HG03196 (cell line): ENCODE data around the gene IFT20.

Source experiments
- ATAC-seq: cut with Tn5 transposase; IDR thresholded peaks from one replicate; pipeline ENCODE4 v1.9.1; 2021; ENCODE audit not compliant: unreplicated experiment

The IFT20 gene

GRCh38 chr17:28338056-28338768, 2.9 kb upstream of the IFT20 start:
- no peak for ATAC-seq

- no peak for ATAC-seq
These were observed 943 bp upstream of the IFT20 start for GRCh38 chr17:28335959-28336871.

GRCh38 chr17:28334666-28335200, 539 bp downstream of the IFT20 start:
- ATAC-seq = peak; percentile 1

- no peak for ATAC-seq
These were observed 1.1 kb downstream of the IFT20 start for GRCh38 chr17:28334171-28334570.

GRCh38 chr17:28333083-28333746, 2.1 kb downstream of the IFT20 start:
- no peak for ATAC-seq

- no peak for ATAC-seq
These were observed 3.3 kb downstream of the IFT20 start for GRCh38 chr17:28331891-28332420.

- no peak for ATAC-seq
These were observed 4.6 kb downstream of the IFT20 start for GRCh38 chr17:28330671-28331070.

GRCh38 chr17:28328325-28328724, 6.9 kb downstream of the IFT20 start:
- no peak for ATAC-seq

GRCh38 chr17:28327709-28328108, 7.6 kb downstream of the IFT20 start:
- ATAC-seq = no peak

- no peak for ATAC-seq
These were observed 8.2 kb downstream of the IFT20 start for GRCh38 chr17:28327031-28327607.

GRCh38 chr17:28326114-28326513, 9.2 kb downstream of the IFT20 start:
- no peak for ATAC-seq

GRCh38 chr17:28325211-28325610, 10.1 kb downstream of the IFT20 start:
- ATAC-seq = no peak

GRCh38 chr17:28324781-28325180, 10.5 kb downstream of the IFT20 start:
- no peak for ATAC-seq

GRCh38 chr17:28324267-28324745, 11.0 kb downstream of the IFT20 start:
- no peak for ATAC-seq

- no peak for ATAC-seq
These were observed 14.8 kb downstream of the IFT20 start for GRCh38 chr17:28320215-28321061.

- no peak for ATAC-seq
These were observed 15.7 kb downstream of the IFT20 start for GRCh38 chr17:28319598-28319935.

GRCh38 chr17:28318759-28319597, 16.3 kb downstream of the IFT20 start, which contains the start of gene TMEM97:
Gene TMEM97, plus strand, starts transcription at chr17:28319200. Its CDS starts 40 bp downstream, at chr17:28319240.
- ATAC-seq = peak; percentile 87

GRCh38 chr17:28317966-28318758, 17.1 kb downstream of the IFT20 start:
- peak; percentile 17 for ATAC-seq
